HepG2 (cell line): Measurements from ENCODE around the gene GDE1. TPM values are rescaled to one million over a fixed set of nuclear protein-coding genes. Genes with fewer than 3 reads are reported as not detected.

Experiments used
- SAFB2 ChIP-seq: sonication (generic); formaldehyde crosslinking; IDR thresholded peaks from 2 replicates; pipeline ENCODE4 v1.5.1; 2020; ENCODE audit warnings: missing genetic modification reagents, low read depth, mild to moderate bottlenecking, borderline replicate concordance
- ZBTB21 ChIP-seq: sonication (generic); formaldehyde crosslinking; IDR thresholded peaks from 2 replicates; pipeline ENCODE4 v1.4.0; 2020; ENCODE audit warnings: missing genetic modification reagents
- ZFYVE20 ChIP-seq: sonication (generic); formaldehyde crosslinking; IDR thresholded peaks from 2 replicates; pipeline ENCODE4 v1.8.0; 2023; ENCODE audit warnings: low read depth, mild to moderate bottlenecking, moderate library complexity, missing genetic modification reagents, borderline replicate concordance
- ZNF431 ChIP-seq: sonication (generic); formaldehyde crosslinking; IDR thresholded peaks from 2 replicates; pipeline ENCODE4 v1.9.0; 2022; ENCODE audit warnings: missing genetic modification reagents, low read depth, mild to moderate bottlenecking, borderline replicate concordance
- ZNF703 ChIP-seq: sonication (generic); formaldehyde crosslinking; IDR thresholded peaks from 2 replicates; pipeline ENCODE4 v1.5.1; 2020; ENCODE audit warnings: missing genetic modification reagents, mild to moderate bottlenecking, moderate library complexity, borderline replicate concordance
- ZSCAN22 ChIP-seq: sonication (generic); formaldehyde crosslinking; IDR thresholded peaks from 2 replicates; pipeline ENCODE4 v1.4.0; 2020; ENCODE audit warnings: mild to moderate bottlenecking, missing genetic modification reagents
- ZZZ3 ChIP-seq: sonication (generic); formaldehyde crosslinking; IDR thresholded peaks from 2 replicates; pipeline ENCODE4 v1.4.0; 2020; ENCODE audit warnings: missing genetic modification reagents, mild to moderate bottlenecking, borderline replicate concordance
- polyA plus RNA-seq, 8 experiments: library from polyadenylated mRNA; depleted of rRNA in 3 of 8; stranded (reverse) in 7 of 8; unstranded in 1 of 8; fragments of >200 nt; fragmentation: Illumina TruSeq in 4 of 8; extraction: Trizol in 4 of 8; gene quantifications; 2 replicates each; pipeline versions ENCODE4 v1.2.1 to v1.2.3, GENCODE V29; 2011 to 2016; ENCODE audit warnings: low read depth in 4 of 8, missing spikeins in 1 of 8, mixed read lengths in 1 of 8; ENCODE audit not compliant: insufficient read depth in 1 of 8
- total RNA-seq, 5 experiments: library from RNA; depleted of rRNA; stranded (reverse); fragments of >200 nt; fragmentation: Illumina TruSeq; extraction: Trizol; gene quantifications; 2 replicates each; pipeline ENCODE4 v1.2.3, GENCODE V29; 2016; ENCODE audit warnings: low read depth in 1 of 5
- TF ChIP-seq, protein P1 (sequence below): sonication (generic); formaldehyde crosslinking; IDR thresholded peaks from 2 replicates; pipeline ENCODE4 v1.8.1; 2023; ENCODE audit warnings: mild to moderate bottlenecking, inconsistent platforms, moderate library complexity, missing genetic modification reagents, borderline replicate concordance
- TF ChIP-seq, protein P2 (sequence below): sonication (generic); formaldehyde crosslinking; IDR thresholded peaks from 2 replicates; pipeline ENCODE4 v1.4.0; 2020; ENCODE audit warnings: missing genetic modification reagents
- TF ChIP-seq, protein P3 (sequence below): sonication (generic); formaldehyde crosslinking; IDR thresholded peaks from 2 replicates; pipeline ENCODE4 v1.5.0; 2020; ENCODE audit warnings: mild to moderate bottlenecking, missing genetic modification reagents, borderline replicate concordance
- TF ChIP-seq, protein P4 (sequence below): sonication (generic); formaldehyde crosslinking; IDR thresholded peaks from 2 replicates; pipeline ENCODE4 v1.5.0; 2020; ENCODE audit warnings: mild to moderate bottlenecking, missing genetic modification reagents, borderline replicate concordance

GDE1 gene
- total and polyA plus RNA-seq, 2 of the 13 experiments (the other 11 are each of a cell fraction or from before 2014, with no cell fraction given): 35.9 to 59.0 TPM

DNA sequence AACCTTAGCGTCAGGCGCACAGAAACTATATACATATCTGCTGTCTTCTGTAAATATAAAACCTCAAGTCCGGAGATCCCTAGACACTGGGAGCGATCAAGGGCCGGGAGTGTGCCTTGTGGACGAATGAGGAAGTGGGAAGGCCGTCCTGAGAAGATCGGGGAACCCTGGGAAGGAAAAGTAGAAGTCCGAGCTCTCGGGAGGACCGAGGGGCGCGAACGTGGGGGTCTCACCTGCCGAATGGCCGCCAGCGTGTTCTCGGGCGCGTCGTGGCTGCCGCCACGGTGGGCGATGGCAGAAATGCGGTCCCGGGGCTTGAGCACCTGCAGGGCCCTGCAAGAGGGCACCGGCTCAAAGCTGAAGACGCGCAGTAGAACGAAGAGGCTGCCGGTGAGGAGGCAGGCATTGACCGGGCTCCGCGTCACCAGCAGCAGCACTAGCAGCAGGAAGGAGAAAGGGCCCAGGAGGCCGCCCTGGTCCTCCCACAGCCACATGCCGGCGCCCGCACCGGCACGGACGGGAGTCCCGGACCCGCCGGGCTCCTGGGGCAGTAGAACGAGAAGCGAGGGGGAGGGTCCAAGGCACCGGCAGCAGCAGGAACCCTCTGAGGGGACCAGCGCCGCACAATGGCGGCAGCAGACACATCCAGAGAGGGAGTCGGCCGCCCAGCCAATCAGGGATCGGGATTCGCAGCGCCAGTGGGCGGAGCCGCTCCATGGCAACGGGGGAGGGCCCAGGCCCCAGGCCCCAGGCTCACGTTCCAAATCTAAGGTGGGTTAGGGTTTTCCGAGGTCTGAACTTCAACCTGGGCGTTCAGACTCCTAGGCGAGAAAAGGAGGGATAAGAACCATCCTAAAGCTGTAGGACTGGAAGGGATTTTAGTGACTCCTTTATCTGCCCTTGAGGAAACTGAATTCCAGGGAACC, at the start of gene GDE1 (continued):
- TF ChIP-seq ZNF431 (CRISPR knock-in tag) (no peak), ZBTB21 (CRISPR knock-in tag) (0 out of 2 replicates have a peak, but pooled peaks have one; percentile 15), ZZZ3 (CRISPR knock-in tag) (no peak), ZSCAN22 (CRISPR knock-in tag) (no peak), SAFB2 (CRISPR knock-in tag) (peak; percentile 90; the same call in 1 of the 2 replicates), ZNF703 (no peak), ZFYVE20 (CRISPR knock-in tag) (no peak)
- TF ChIP-seq, protein P1, sequence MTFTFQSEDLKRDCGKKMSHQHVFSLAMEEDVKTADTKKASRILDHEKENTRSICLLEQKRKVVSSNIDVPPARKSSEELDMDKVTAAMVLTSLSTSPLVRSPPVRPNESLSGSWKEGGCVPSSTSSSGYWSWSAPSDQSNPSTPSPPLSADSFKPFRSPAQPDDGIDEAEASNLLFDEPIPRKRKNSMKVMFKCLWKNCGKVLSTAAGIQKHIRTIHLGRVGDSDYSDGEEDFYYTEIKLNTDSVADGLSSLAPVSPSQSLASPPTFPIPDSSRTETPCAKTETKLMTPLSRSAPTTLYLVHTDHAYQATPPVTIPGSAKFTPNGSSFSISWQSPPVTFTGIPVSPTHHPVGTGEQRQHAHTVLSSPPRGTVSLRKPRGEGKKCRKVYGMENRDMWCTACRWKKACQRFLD (CRISPR knock-in tag): peak; percentile 81; the same call in 1 of the 2 replicates
- TF ChIP-seq, protein P2, sequence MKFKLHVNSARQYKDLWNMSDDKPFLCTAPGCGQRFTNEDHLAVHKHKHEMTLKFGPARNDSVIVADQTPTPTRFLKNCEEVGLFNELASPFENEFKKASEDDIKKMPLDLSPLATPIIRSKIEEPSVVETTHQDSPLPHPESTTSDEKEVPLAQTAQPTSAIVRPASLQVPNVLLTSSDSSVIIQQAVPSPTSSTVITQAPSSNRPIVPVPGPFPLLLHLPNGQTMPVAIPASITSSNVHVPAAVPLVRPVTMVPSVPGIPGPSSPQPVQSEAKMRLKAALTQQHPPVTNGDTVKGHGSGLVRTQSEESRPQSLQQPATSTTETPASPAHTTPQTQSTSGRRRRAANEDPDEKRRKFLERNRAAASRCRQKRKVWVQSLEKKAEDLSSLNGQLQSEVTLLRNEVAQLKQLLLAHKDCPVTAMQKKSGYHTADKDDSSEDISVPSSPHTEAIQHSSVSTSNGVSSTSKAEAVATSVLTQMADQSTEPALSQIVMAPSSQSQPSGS (CRISPR knock-in tag): peak; percentile 42; the same call in 1 of the 2 replicates
- TF ChIP-seq, protein P3, sequence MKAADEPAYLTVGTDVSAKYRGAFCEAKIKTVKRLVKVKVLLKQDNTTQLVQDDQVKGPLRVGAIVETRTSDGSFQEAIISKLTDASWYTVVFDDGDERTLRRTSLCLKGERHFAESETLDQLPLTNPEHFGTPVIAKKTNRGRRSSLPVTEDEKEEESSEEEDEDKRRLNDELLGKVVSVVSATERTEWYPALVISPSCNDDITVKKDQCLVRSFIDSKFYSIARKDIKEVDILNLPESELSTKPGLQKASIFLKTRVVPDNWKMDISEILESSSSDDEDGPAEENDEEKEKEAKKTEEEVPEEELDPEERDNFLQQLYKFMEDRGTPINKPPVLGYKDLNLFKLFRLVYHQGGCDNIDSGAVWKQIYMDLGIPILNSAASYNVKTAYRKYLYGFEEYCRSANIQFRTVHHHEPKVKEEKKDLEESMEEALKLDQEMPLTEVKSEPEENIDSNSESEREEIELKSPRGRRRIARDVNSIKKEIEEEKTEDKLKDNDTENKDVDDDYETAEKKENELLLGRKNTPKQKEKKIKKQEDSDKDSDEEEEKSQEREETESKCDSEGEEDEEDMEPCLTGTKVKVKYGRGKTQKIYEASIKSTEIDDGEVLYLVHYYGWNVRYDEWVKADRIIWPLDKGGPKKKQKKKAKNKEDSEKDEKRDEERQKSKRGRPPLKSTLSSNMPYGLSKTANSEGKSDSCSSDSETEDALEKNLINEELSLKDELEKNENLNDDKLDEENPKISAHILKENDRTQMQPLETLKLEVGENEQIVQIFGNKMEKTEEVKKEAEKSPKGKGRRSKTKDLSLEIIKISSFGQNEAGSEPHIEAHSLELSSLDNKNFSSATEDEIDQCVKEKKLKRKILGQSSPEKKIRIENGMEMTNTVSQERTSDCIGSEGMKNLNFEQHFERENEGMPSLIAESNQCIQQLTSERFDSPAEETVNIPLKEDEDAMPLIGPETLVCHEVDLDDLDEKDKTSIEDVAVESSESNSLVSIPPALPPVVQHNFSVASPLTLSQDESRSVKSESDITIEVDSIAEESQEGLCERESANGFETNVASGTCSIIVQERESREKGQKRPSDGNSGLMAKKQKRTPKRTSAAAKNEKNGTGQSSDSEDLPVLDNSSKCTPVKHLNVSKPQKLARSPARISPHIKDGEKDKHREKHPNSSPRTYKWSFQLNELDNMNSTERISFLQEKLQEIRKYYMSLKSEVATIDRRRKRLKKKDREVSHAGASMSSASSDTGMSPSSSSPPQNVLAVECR (CRISPR knock-in tag): peak; percentile 95
- TF ChIP-seq, protein P4, sequence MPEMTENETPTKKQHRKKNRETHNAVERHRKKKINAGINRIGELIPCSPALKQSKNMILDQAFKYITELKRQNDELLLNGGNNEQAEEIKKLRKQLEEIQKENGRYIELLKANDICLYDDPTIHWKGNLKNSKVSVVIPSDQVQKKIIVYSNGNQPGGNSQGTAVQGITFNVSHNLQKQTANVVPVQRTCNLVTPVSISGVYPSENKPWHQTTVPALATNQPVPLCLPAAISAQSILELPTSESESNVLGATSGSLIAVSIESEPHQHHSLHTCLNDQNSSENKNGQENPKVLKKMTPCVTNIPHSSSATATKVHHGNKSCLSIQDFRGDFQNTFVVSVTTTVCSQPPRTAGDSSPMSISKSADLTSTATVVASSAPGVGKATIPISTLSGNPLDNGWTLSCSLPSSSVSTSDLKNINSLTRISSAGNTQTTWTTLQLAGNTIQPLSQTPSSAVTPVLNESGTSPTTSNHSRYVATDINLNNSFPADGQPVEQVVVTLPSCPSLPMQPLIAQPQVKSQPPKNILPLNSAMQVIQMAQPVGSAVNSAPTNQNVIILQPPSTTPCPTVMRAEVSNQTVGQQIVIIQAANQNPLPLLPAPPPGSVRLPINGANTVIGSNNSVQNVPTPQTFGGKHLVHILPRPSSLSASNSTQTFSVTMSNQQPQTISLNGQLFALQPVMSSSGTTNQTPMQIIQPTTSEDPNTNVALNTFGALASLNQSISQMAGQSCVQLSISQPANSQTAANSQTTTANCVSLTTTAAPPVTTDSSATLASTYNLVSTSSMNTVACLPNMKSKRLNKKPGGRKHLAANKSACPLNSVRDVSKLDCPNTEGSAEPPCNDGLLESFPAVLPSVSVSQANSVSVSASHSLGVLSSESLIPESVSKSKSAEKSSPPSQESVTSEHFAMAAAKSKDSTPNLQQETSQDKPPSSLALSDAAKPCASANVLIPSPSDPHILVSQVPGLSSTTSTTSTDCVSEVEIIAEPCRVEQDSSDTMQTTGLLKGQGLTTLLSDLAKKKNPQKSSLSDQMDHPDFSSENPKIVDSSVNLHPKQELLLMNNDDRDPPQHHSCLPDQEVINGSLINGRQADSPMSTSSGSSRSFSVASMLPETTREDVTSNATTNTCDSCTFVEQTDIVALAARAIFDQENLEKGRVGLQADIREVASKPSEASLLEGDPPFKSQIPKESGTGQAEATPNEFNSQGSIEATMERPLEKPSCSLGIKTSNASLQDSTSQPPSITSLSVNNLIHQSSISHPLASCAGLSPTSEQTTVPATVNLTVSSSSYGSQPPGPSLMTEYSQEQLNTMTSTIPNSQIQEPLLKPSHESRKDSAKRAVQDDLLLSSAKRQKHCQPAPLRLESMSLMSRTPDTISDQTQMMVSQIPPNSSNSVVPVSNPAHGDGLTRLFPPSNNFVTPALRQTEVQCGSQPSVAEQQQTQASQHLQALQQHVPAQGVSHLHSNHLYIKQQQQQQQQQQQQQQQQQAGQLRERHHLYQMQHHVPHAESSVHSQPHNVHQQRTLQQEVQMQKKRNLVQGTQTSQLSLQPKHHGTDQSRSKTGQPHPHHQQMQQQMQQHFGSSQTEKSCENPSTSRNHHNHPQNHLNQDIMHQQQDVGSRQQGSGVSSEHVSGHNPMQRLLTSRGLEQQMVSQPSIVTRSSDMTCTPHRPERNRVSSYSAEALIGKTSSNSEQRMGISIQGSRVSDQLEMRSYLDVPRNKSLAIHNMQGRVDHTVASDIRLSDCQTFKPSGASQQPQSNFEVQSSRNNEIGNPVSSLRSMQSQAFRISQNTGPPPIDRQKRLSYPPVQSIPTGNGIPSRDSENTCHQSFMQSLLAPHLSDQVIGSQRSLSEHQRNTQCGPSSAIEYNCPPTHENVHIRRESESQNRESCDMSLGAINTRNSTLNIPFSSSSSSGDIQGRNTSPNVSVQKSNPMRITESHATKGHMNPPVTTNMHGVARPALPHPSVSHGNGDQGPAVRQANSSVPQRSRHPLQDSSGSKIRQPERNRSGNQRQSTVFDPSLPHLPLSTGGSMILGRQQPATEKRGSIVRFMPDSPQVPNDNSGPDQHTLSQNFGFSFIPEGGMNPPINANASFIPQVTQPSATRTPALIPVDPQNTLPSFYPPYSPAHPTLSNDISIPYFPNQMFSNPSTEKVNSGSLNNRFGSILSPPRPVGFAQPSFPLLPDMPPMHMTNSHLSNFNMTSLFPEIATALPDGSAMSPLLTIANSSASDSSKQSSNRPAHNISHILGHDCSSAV (CRISPR knock-in tag): no peak; the same call in 1 of the 2 replicates
